ENCODE measurements around the gene POLD2. TPM values are rescaled to one million over a fixed set of nuclear protein-coding genes. Genes with fewer than 3 reads are reported as not detected.

The POLD2 gene
- total and polyA plus RNA-seq, 2 of the 4 experiments (the other 2 are of a cell fraction) = 142 to 163 TPM

- Histone ChIP-seq H3K23ac (ENCODE audit: low read depth, low read length) (no peak overlapping the region), H3K79me1 (ENCODE audit: low read depth in 1 of 2, low read length in 2 of 2) (peaks cover 0 to 3% of the 10 kb centered on the region in 2 experiments; a peak in 2 of 4 replicates), H2BK15ac (ENCODE audit: low read depth, low read length) (no peak overlapping the region), H3K9me3 (ENCODE audit: control insufficient read depth, insufficient read depth, low read length) (no peaks in the 10 kb centered on the region), H3K9ac (ENCODE audit: low read depth, low read length) (no peak overlapping the region), H2AFZ (replicated peaks; ENCODE audit: low read length, poor library complexity) (no peak overlapping the region), H2BK120ac (ENCODE audit: low read depth, low read length) (no peak overlapping the region), H3K4ac (ENCODE audit: low read depth, low read length) (no peak overlapping the region), H3K27ac (ENCODE audit: insufficient read depth, low read length) (no peak overlapping the region), H2AK5ac (ENCODE audit: low read depth, low read length) (no peak overlapping the region), H4K8ac (ENCODE audit: low read depth in 2 of 2, low read length in 2 of 2) (no peak overlapping the region), H3K4me3 (ENCODE audit: insufficient read depth, low read depth, low read length) (no peak overlapping the region), H3K14ac (replicated peaks; ENCODE audit: low read depth, low read length) (no peak overlapping the region), H3K4me1 (ENCODE audit: control insufficient read depth, insufficient read depth, low read length) (no peaks in the 10 kb centered on the region), H3K9me1 (ENCODE audit: insufficient read depth, low read length) (no peaks in the 10 kb centered on the region), H3K56ac (ENCODE audit: extremely low read depth, insufficient read depth, low read length) (no peak overlapping the region), H4K91ac (ENCODE audit: insufficient read depth, low read depth, low read length) (no peak overlapping the region), H4K5ac (ENCODE audit: low read depth, low read length) (no peak overlapping the region), H3K27me3 (ENCODE audit: control insufficient read depth, insufficient read depth, low read length) (no peaks in the 10 kb centered on the region), H2BK5ac (ENCODE audit: low read depth, low read length, poor library complexity, severe bottlenecking) (no peak overlapping the region), H4K20me1 (ENCODE audit: insufficient read depth, low read length) (no peaks in the 10 kb centered on the region), H3K18ac (ENCODE audit: low read depth, low read length) (no peak overlapping the region), H2AK9ac (replicated peaks; ENCODE audit: low read depth, low read length, poor library complexity) (peak overlapping the region; percentile 16), H3K4me2 (ENCODE audit: low read depth, low read length) (no peak overlapping the region), H2BK20ac (ENCODE audit: low read depth, low read length) (no peak overlapping the region), H3K36me3 (ENCODE audit: control insufficient read depth, insufficient read depth, low read length) (peaks cover 20% of the 10 kb centered on the region)
- no peak for DNase-seq
- CTCF ChIA-PET = no interaction called here
- WGBS, 2 experiments (ENCODE audit: extremely low coverage in 2 of 2, insufficient read length in 1 of 2) = 74% methylated on average over 31 of the region's 41 CpGs; no CpG with 5 or more reads in 1 of the 2 experiments
- BruUV-seq (replicated peaks) = no TSS peak
- no peak for ATAC-seq (ENCODE audit: low read depth)
- POLR2A ChIA-PET (ENCODE audit: unreplicated experiment) = no interaction called here
- in situ Hi-C loops (cut with MboI; ENCODE audit: low sequenced_read_pairs) = no loop called here
- dilution Hi-C loops (cut with HindIII; ENCODE audit: low sequenced_read_pairs, unreplicated experiment) = no loop called here
- TF ChIP-seq CTCF (conservative IDR thresholded peaks at IDR 0.05; ENCODE audit: low read depth, low read length) = no peak
- no peak for TF ChIP-seq SMC3 (IDR thresholded peaks at IDR 0.05; ENCODE audit: low read depth, low read length)
- intact Hi-C loops (cut with micrococcal nuclease) = no loop called here
Observed at GRCh38 chr7:44112231-44112996, 10.9 kb downstream of the POLD2 start.
